Astrocyte (in vitro differentiated cells and primary cell): Measurements from ENCODE around the gene OR13D1.

ENCODE experiments used
- EZH2 ChIP-seq: IDR thresholded peaks from 2 replicates; pipeline ENCODE4 v1.6.1; 2012; ENCODE audit warnings: mild to moderate bottlenecking, low read length, inconsistent platforms; ENCODE audit not compliant: insufficient read depth
- TF ChIP-seq, protein P1 (sequence below): IDR thresholded peaks from 2 replicates; pipeline ENCODE4 v1.5.1; 2011; ENCODE audit warnings: low read depth, mild to moderate bottlenecking, inconsistent platforms, low read length, moderate library complexity; ENCODE audit not compliant: insufficient read depth

DNA sequence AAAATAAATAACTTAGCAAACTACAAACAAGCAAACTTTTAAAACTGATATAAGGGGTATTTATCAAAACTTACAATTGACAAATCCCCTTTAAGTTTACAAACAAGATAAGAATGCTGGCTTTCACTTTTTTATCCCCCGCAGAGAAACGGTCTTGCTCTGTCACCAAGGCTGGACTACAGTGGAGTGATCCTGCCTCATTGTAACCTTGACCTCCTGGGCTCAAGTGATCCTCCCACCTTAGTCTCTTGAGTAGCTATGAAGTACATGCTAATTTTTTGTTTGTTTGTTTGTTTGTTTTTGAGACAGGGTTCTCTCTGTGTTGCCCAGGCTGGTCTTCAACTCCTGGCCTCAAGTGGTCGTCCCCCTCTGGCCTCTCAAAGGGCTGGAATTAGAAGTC lies 44.1 kb downstream of the OR13D1 start:
- TF ChIP-seq, protein P1, sequence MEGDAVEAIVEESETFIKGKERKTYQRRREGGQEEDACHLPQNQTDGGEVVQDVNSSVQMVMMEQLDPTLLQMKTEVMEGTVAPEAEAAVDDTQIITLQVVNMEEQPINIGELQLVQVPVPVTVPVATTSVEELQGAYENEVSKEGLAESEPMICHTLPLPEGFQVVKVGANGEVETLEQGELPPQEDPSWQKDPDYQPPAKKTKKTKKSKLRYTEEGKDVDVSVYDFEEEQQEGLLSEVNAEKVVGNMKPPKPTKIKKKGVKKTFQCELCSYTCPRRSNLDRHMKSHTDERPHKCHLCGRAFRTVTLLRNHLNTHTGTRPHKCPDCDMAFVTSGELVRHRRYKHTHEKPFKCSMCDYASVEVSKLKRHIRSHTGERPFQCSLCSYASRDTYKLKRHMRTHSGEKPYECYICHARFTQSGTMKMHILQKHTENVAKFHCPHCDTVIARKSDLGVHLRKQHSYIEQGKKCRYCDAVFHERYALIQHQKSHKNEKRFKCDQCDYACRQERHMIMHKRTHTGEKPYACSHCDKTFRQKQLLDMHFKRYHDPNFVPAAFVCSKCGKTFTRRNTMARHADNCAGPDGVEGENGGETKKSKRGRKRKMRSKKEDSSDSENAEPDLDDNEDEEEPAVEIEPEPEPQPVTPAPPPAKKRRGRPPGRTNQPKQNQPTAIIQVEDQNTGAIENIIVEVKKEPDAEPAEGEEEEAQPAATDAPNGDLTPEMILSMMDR = no peak
- no peak for TF ChIP-seq EZH2
